HCT116 (cell line): ENCODE results near the gene RAP2C. TPM values are rescaled to one million over a fixed set of nuclear protein-coding genes. Genes with fewer than 3 reads are reported as not detected.

Experiments
- ATAC-seq: fragments of 200-7000 bp; cut with Tn5 transposase; 2 replicates; pipeline ENCODE4 v1.9.1; 2020; ENCODE audit warnings: mild to moderate bottlenecking, moderate library complexity
- BruUV-seq: library from RNA; stranded (reverse); fragments of 400-500 nt; replicated peaks from 2 replicates; lab custom pipeline; 2021; lab: Mats Ljungman, UMichigan
- CTCF ChIA-PET: fragments of 300-600 bp; sonication (Branson Sonifier 250); formaldehyde crosslinking; loops from one replicate; lab custom pipeline; 2021; ENCODE audit warnings: antibody characterized with exemption; lab: Charles Lee
- POLR2A ChIA-PET: fragments of 300-600, 350-600 bp; sonication (Branson Sonifier 250); formaldehyde crosslinking; loops from one replicate; lab custom pipeline; 2021; ENCODE audit warnings: antibody characterized with exemption; lab: Charles Lee
- RAD21 ChIA-PET, 2 experiments: fragments of 300-600 bp; sonication (Branson Sonifier 250); formaldehyde crosslinking; loops; one replicate each; lab custom pipeline; 2023; ENCODE audit warnings: low total read pairs in 2 of 2; ENCODE audit not compliant: uncharacterized antibody in 2 of 2, unreplicated experiment in 2 of 2, low non-redundant PET in 1 of 2; lab: Charles Lee
- DNase-seq: peaks from one replicate; pipeline ENCODE4 v3.0.0-alpha.2; 2010; ENCODE audit warnings: low read depth, low spot score
- H2AFZ ChIP-seq: fragments of 200-600 bp; shearing (Covaris generic), sonication (generic); 2 replicates; pipeline ENCODE4 v1.6.1; 2017; ENCODE audit warnings: low read depth, mixed run types, mixed read lengths, antibody characterized with exemption, low read length; ENCODE audit not compliant: poor library complexity, severe bottlenecking
- H3K27ac ChIP-seq: 2 replicates; pipeline ENCODE4 v1.5.1; 2012; ENCODE audit warnings: low read depth, low read length
- H3K27me3 ChIP-seq: fragments of 200-600 bp; sonication (generic); 2 replicates; pipeline ENCODE4 v1.6.1; 2016; ENCODE audit warnings: mixed run types, low read length, mixed read lengths; ENCODE audit not compliant: insufficient read depth
- H3K36me3 ChIP-seq, 2 experiments: fragments of 200-500 bp in 1 of 2; fragments of 200-600 bp in 1 of 2; sonication (Bioruptor generic) in 1 of 2; sonication (generic) in 1 of 2; 2 replicates each; pipeline versions ENCODE4 v1.5.1 to v1.6.1; 2014 to 2016; ENCODE audit warnings: low read length in 2 of 2, inconsistent platforms in 1 of 2, mixed read lengths in 1 of 2, mixed run types in 1 of 2; ENCODE audit not compliant: insufficient read depth in 2 of 2, control insufficient read depth in 1 of 2
- H3K4me1 ChIP-seq, 2 experiments: fragments of 200-600 bp in 1 of 2; sonication (generic) in 1 of 2; 2 replicates each; pipeline versions ENCODE4 v1.5.1 to v1.6.1; 2012 to 2017; ENCODE audit warnings: low read length in 2 of 2, inconsistent platforms in 1 of 2, mild to moderate bottlenecking in 1 of 2, mixed read lengths in 1 of 2, mixed run types in 1 of 2, moderate library complexity in 1 of 2; ENCODE audit not compliant: insufficient read depth in 2 of 2, control insufficient read depth in 1 of 2
- H3K4me2 ChIP-seq: fragments of 200-600 bp; sonication (generic); 2 replicates; pipeline ENCODE4 v1.6.1; 2017; ENCODE audit warnings: mixed run types, low read length, mixed read lengths
- H3K4me3 ChIP-seq, 2 experiments: fragments of 200-600 bp in 1 of 2; sonication (generic) in 1 of 2; replicated peaks in 1 of 2; 2 replicates each; pipeline ENCODE4 v1.5.1; 2011 to 2016; ENCODE audit warnings: low read length in 2 of 2, control low read depth in 1 of 2, low read depth in 1 of 2, mild to moderate bottlenecking in 1 of 2, mixed read lengths in 1 of 2, mixed run types in 1 of 2
- H3K79me2 ChIP-seq: fragments of 200-600 bp; sonication (generic); 2 replicates; pipeline ENCODE4 v1.6.1; 2017; ENCODE audit warnings: mild to moderate bottlenecking, mixed run types, low read length, moderate library complexity, mixed read lengths; ENCODE audit not compliant: insufficient read depth
- H3K9ac ChIP-seq: fragments of 200-600 bp; sonication (generic); 2 replicates; pipeline ENCODE4 v1.6.1; 2016; ENCODE audit warnings: low read length, mixed read lengths
- H3K9me2 ChIP-seq: fragments of 200-600 bp; sonication (generic), shearing (Covaris generic); 2 replicates; pipeline ENCODE4 v1.6.1; 2017; ENCODE audit warnings: mixed run types, mild to moderate bottlenecking, moderate library complexity; ENCODE audit not compliant: insufficient read depth
- H3K9me3 ChIP-seq, 2 experiments: fragments of 200-500 bp in 1 of 2; fragments of 200-600 bp in 1 of 2; sonication (Bioruptor generic) in 1 of 2; sonication (generic) in 1 of 2; 2 replicates each; pipeline ENCODE4 v1.6.1; 2014 to 2017; ENCODE audit warnings: low read length in 2 of 2, mixed read lengths in 2 of 2, inconsistent platforms in 1 of 2, low read depth in 1 of 2, mild to moderate bottlenecking in 1 of 2, mixed run types in 1 of 2, moderate library complexity in 1 of 2; ENCODE audit not compliant: control insufficient read depth in 1 of 2, insufficient read depth in 1 of 2
- H4K20me1 ChIP-seq: fragments of 200-600 bp; sonication (generic), shearing (Covaris generic); 2 replicates; pipeline ENCODE4 v1.6.1; 2017; ENCODE audit warnings: mixed run types, mild to moderate bottlenecking, moderate library complexity; ENCODE audit not compliant: insufficient read depth
- CBX3 ChIP-seq: IDR thresholded peaks from 2 replicates; pipeline ENCODE4 v1.6.1; 2012; ENCODE audit warnings: low read depth
- ELF1 ChIP-seq: IDR thresholded peaks from 2 replicates; pipeline ENCODE4 v1.6.1; 2012; ENCODE audit warnings: low read depth, borderline replicate concordance
- JUND ChIP-seq: IDR thresholded peaks from 2 replicates; pipeline ENCODE4 v1.6.1; 2012
- RAD21 ChIP-seq: IDR thresholded peaks from 2 replicates; pipeline ENCODE4 v1.6.1; 2012; ENCODE audit warnings: low read depth, mild to moderate bottlenecking
- REST ChIP-seq: IDR thresholded peaks from 2 replicates; pipeline ENCODE4 v1.6.1; 2012; ENCODE audit warnings: low read depth
- YY1 ChIP-seq: IDR thresholded peaks from 2 replicates; pipeline ENCODE4 v1.6.1; 2011; ENCODE audit warnings: low read length, low read depth, moderate library complexity, mild to moderate bottlenecking; ENCODE audit not compliant: insufficient replicate concordance; ENCODE audit errors: extremely low read depth
- intact Hi-C: fragments of 100-400 bp; cut with micrococcal nuclease; formaldehyde crosslinking; loops from 2 replicates; pipeline ENCODE4 v1.10.0; 2022
- total RNA-seq: library from RNA; stranded (reverse); gene quantifications from one replicate; pipeline ENCODE4 v1.2.1, GENCODE V29; 2021; ENCODE audit not compliant: unreplicated experiment
- TF ChIP-seq, protein P1 (sequence below), 3 experiments: fragments of 200-600 bp in 1 of 3; sonication (generic) in 1 of 3; IDR thresholded peaks in 2 of 3; conservative IDR thresholded peaks in 1 of 3; 2 replicates each; pipeline ENCODE4 v1.5.1; 2012 to 2017; ENCODE audit warnings: low read depth in 2 of 3, low read length in 2 of 3, antibody characterized with exemption in 1 of 3, borderline replicate concordance in 1 of 3, control low read depth in 1 of 3, mild to moderate bottlenecking in 1 of 3, mixed read lengths in 1 of 3, mixed run types in 1 of 3, moderate library complexity in 1 of 3; ENCODE audit not compliant: insufficient read depth in 1 of 3
- TF ChIP-seq, protein P2 (sequence below): IDR thresholded peaks from 2 replicates; pipeline ENCODE4 v1.6.1; 2012

Gene RAP2C
- total RNA-seq, 1 experiment from 2014 or later = 19.9 TPM

DNA sequence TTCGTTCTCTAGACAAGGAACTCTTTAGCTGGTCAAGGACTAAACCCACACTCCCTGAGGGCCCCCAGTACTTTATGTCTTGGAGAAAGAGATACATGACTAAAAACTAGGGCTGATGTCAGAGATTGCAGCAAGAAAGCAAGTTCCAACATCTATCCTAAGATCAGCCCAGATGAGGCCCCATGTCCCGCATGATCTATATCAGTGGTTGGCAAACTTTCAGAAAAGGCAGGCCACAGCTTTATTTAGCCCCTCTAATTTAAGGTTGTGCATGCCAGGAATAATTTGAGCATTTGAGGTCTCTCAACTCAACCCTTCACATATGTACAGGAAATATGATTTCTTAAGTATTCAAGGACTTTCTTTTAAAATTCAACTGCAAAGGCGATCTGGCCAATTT is 47.4 kb downstream of the RAP2C start (continued):
- TF ChIP-seq, protein P1, sequence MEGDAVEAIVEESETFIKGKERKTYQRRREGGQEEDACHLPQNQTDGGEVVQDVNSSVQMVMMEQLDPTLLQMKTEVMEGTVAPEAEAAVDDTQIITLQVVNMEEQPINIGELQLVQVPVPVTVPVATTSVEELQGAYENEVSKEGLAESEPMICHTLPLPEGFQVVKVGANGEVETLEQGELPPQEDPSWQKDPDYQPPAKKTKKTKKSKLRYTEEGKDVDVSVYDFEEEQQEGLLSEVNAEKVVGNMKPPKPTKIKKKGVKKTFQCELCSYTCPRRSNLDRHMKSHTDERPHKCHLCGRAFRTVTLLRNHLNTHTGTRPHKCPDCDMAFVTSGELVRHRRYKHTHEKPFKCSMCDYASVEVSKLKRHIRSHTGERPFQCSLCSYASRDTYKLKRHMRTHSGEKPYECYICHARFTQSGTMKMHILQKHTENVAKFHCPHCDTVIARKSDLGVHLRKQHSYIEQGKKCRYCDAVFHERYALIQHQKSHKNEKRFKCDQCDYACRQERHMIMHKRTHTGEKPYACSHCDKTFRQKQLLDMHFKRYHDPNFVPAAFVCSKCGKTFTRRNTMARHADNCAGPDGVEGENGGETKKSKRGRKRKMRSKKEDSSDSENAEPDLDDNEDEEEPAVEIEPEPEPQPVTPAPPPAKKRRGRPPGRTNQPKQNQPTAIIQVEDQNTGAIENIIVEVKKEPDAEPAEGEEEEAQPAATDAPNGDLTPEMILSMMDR (IDR thresholded peaks at IDR 0.05 in 2 of 3, conservative IDR thresholded peaks at IDR 0.05 in 1 of 3; ENCODE audit: borderline replicate concordance in 1 of 3, insufficient read depth in 1 of 3, low read depth in 2 of 3, low read length in 2 of 3) = no peak

DNA sequence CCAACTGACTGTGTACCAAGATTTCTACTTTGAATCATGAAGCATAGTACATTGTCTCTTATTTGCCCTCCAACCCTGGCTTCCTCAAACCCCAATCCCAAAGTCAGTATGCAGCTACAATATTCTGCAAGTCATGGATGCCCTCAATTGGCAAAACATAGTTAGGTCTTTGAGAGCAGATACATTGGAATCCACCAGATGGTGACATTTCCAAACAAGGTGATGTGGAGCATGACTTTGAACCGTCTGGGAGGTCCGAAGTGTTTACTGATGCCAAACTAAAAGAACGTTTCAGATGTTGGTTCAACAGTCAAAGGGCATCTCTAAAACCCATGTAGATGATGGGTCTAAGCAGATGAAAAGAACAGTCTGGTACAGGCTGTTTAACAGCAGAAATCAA is 47.8 kb downstream of the RAP2C start:
- Histone ChIP-seq H3K4me1 (no peaks in the 10 kb centered on the region), H4K20me1 (no peaks in the 10 kb centered on the region), H3K27ac (no peak overlapping the region), H3K9ac (no peak overlapping the region), H2AFZ (no peak overlapping the region), H3K4me3 (no peak overlapping the region), H3K36me3 (no peaks in the 10 kb centered on the region), H3K9me3 (no peaks in the 10 kb centered on the region), H3K4me2 (no peak overlapping the region), H3K9me2 (no peaks in the 10 kb centered on the region), H3K27me3 (0 out of 2 replicates have a peak, but pooled peaks cover 3% of the 10 kb centered on the region), H3K79me2 (no peaks in the 10 kb centered on the region)
- TF ChIP-seq YY1 (no peak), RAD21 (0 out of 2 replicates have a peak, but pooled peaks have one; percentile 11)
- BruUV-seq = no TSS peak
- ChIA-PET RAD21 (no interaction called here), CTCF (interaction anchor here (1.2 kb wide), 1 partner anchor 48 kb away, joined by 5 read pairs; the partner anchor contains the start of gene RAP2C), POLR2A (no interaction called here)
- DNase-seq = no peak
- intact Hi-C loops = no loop called here
- ATAC-seq = no peak

GRCh38 chrX:132169554-132169953 is 49.7 kb downstream of the RAP2C start:
- Histone ChIP-seq H3K79me2 (no peaks in the 10 kb centered on the region), H3K4me3 (no peak overlapping the region), H4K20me1 (no peaks in the 10 kb centered on the region), H2AFZ (no peak overlapping the region), H3K36me3 (no peaks in the 10 kb centered on the region), H3K4me2 (no peak overlapping the region), H3K27me3 (0 out of 2 replicates have a peak, but pooled peaks cover 3% of the 10 kb centered on the region), H3K9me3 (no peaks in the 10 kb centered on the region), H3K9me2 (no peaks in the 10 kb centered on the region), H3K27ac (no peak overlapping the region), H3K4me1 (no peaks in the 10 kb centered on the region), H3K9ac (no peak overlapping the region)
- ChIA-PET CTCF (interaction anchor here (1.2 kb wide), 1 partner anchor 77 kb away, joined by 3 read pairs; no protein-coding TSS in a partner anchor), POLR2A (no interaction called here), RAD21 (no interaction called here)
- ATAC-seq = no peak
- intact Hi-C loops = no loop called here
- BruUV-seq = no TSS peak
- DNase-seq = no peak
- TF ChIP-seq, protein P2, sequence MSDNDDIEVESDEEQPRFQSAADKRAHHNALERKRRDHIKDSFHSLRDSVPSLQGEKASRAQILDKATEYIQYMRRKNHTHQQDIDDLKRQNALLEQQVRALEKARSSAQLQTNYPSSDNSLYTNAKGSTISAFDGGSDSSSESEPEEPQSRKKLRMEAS = no peak
- TF ChIP-seq REST = no peak
- TF ChIP-seq ELF1 = no peak
- no peak for TF ChIP-seq RAD21
- no peak for TF ChIP-seq CBX3
- TF ChIP-seq, protein P1 (IDR thresholded peaks at IDR 0.05 in 2 of 3, conservative IDR thresholded peaks at IDR 0.05 in 1 of 3; ENCODE audit: borderline replicate concordance in 1 of 3, insufficient read depth in 1 of 3, low read depth in 2 of 3, low read length in 2 of 3) = no peak
- no peak for TF ChIP-seq JUND
